Nephron (organoid): Measurements from ENCODE around the gene NUDCD2.

Experiments
- H3K27ac Mint-ChIP-seq, 3 experiments: 2 replicates each; pipeline ENCODE4 v1.8.0; 2020; ENCODE audit warnings: mixed read lengths in 3 of 3, mild to moderate bottlenecking in 2 of 3, moderate library complexity in 1 of 3
- H3K27me3 Mint-ChIP-seq: 2 replicates; pipeline ENCODE4 v1.8.0; 2021; ENCODE audit warnings: low read depth, mild to moderate bottlenecking, moderate library complexity, mixed read lengths
- H3K36me3 Mint-ChIP-seq: 2 replicates; pipeline ENCODE4 v1.8.0; 2020; ENCODE audit warnings: low read depth, mixed read lengths
- H3K4me1 Mint-ChIP-seq: 2 replicates; pipeline ENCODE4 v1.8.0; 2020; ENCODE audit warnings: mixed read lengths
- H3K4me3 Mint-ChIP-seq, 3 experiments: 2 replicates each; pipeline ENCODE4 v1.8.0; 2020; ENCODE audit warnings: mild to moderate bottlenecking in 3 of 3, mixed read lengths in 3 of 3, moderate library complexity in 2 of 3
- H3K9me3 Mint-ChIP-seq: 2 replicates; pipeline ENCODE4 v1.8.0; 2020; ENCODE audit warnings: mixed read lengths
- CTCF ChIP-seq, 3 experiments: fragments of 200-600 bp; sonication (generic); IDR thresholded peaks; one replicate each; pipeline ENCODE4 v1.5.0; 2021; ENCODE audit warnings: antibody characterized with exemption in 3 of 3; ENCODE audit not compliant: unreplicated experiment in 3 of 3

NUDCD2 gene

GRCh38 chr5:163444526-163444925, 15.4 kb downstream of the NUDCD2 start:
- Mint-ChIP-seq H3K9me3 (no peaks in the 10 kb centered on the region), H3K27me3 (no peaks in the 10 kb centered on the region)

DNA sequence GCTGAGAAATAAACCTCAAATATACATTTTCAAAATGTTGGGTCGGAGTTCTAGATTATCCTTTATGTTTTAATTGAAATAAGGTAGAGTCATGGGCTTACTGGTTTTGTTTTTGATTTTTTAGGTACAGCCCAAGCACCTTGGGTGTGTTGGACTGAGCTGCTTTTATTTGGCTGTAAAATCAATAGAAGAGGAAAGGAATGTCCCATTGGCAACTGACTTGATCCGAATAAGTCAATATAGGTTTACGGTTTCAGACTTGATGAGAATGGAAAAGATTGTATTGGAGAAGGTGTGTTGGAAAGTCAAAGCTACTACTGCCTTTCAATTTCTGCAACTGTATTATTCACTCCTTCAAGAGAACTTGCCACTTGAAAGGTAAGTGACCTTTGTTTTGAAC, 18.9 kb downstream of the NUDCD2 start:
- peaks cover 52% of the 10 kb centered on the region for H3K4me1 Mint-ChIP-seq
- peak overlapping the region in 2 of 3 experiments; percentile 24 to 40 for H3K27ac Mint-ChIP-seq
- TF ChIP-seq CTCF (IDR thresholded peaks at IDR 0.05; ENCODE audit: unreplicated experiment in 3 of 3): no peak
- no peaks in the 10 kb centered on the region for H3K9me3 Mint-ChIP-seq
- peaks cover 58% of the 10 kb centered on the region for H3K36me3 Mint-ChIP-seq
- H3K4me3 Mint-ChIP-seq: peak overlapping the region in 2 of 3 experiments; percentile 26 to 98
- H3K27me3 Mint-ChIP-seq: no peaks in the 10 kb centered on the region

More at GRCh38 chr5:163444526-163444925, 15.4 kb downstream of the NUDCD2 start:
- Mint-ChIP-seq H3K4me3 (no peak overlapping the region), H3K4me1 (peaks cover 25% of the 10 kb centered on the region), H3K36me3 (peaks cover 84% of the 10 kb centered on the region), H3K27ac (no peak overlapping the region)
- no peak for TF ChIP-seq CTCF (IDR thresholded peaks at IDR 0.05; ENCODE audit: unreplicated experiment in 3 of 3)

GRCh38 chr5:163439092-163439425, 20.8 kb downstream of the NUDCD2 start:
- Mint-ChIP-seq H3K27me3 (no peaks in the 10 kb centered on the region), H3K4me3 (peak overlapping the region; percentile 87 to 98 (median 98)), H3K4me1 (peaks cover 52% of the 10 kb centered on the region), H3K27ac (peak overlapping the region; percentile 78 to 98 (median 96)), H3K36me3 (peaks cover 40% of the 10 kb centered on the region), H3K9me3 (no peaks in the 10 kb centered on the region)
- TF ChIP-seq CTCF (IDR thresholded peaks at IDR 0.05; ENCODE audit: unreplicated experiment in 3 of 3): no peak

- peak within 1 kb of the TSS; percentile 78 to 98 (median 96) for H3K27ac Mint-ChIP-seq
Observed at GRCh38 chr5:163437309-163438182, 22.4 kb downstream of the NUDCD2 start, which contains the start of gene CCNG1. Gene CCNG1, plus strand, starts transcription at chr5:163437595. Its CDS starts 1,662 bp downstream, at chr5:163439257.

DNA sequence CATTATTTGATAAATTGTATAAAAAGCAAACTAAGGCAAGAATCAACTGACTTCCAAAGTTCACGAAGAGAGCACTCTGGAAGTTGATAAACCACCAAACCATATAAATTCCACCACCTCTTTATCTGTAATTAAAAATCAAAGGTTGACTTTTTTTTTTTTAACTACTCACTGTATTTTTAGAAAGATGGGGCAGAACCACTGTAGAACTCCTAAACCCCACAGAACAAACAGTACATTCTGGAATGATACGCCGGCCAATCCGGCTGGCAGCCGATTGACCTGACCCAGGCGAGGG, 22.9 kb downstream of the NUDCD2 start:
- peak overlapping the region; percentile 78 to 98 (median 96) for H3K27ac Mint-ChIP-seq
- H3K9me3 Mint-ChIP-seq: no peaks in the 10 kb centered on the region
- H3K27me3 Mint-ChIP-seq: no peaks in the 10 kb centered on the region
- peaks cover 47% of the 10 kb centered on the region for H3K4me1 Mint-ChIP-seq
- peaks cover 25% of the 10 kb centered on the region for H3K36me3 Mint-ChIP-seq
- no peak for TF ChIP-seq CTCF (IDR thresholded peaks at IDR 0.05; ENCODE audit: unreplicated experiment in 3 of 3)
- H3K4me3 Mint-ChIP-seq: peak overlapping the region; percentile 87 to 98 (median 98)

More at GRCh38 chr5:163437309-163438182, 22.4 kb downstream of the NUDCD2 start, which contains the start of gene CCNG1:
- Mint-ChIP-seq H3K9me3 (no peaks in the 10 kb centered on the region), H3K4me1 (peaks cover 52% of the 10 kb centered on the region), H3K36me3 (peaks cover 31% of the 10 kb centered on the region), H3K27me3 (no peaks in the 10 kb centered on the region), H3K4me3 (peak within 1 kb of the TSS; percentile 87 to 98 (median 98))
- TF ChIP-seq CTCF (IDR thresholded peaks at IDR 0.05; ENCODE audit: unreplicated experiment in 3 of 3): no peak
